DMS79 (cell line): ENCODE results near the gene GAA.

Source experiments
- DNase-seq: peaks from one replicate; lab custom pipeline; 2025; lab: John Stamatoyannopoulos, UW

GAA gene

DNA sequence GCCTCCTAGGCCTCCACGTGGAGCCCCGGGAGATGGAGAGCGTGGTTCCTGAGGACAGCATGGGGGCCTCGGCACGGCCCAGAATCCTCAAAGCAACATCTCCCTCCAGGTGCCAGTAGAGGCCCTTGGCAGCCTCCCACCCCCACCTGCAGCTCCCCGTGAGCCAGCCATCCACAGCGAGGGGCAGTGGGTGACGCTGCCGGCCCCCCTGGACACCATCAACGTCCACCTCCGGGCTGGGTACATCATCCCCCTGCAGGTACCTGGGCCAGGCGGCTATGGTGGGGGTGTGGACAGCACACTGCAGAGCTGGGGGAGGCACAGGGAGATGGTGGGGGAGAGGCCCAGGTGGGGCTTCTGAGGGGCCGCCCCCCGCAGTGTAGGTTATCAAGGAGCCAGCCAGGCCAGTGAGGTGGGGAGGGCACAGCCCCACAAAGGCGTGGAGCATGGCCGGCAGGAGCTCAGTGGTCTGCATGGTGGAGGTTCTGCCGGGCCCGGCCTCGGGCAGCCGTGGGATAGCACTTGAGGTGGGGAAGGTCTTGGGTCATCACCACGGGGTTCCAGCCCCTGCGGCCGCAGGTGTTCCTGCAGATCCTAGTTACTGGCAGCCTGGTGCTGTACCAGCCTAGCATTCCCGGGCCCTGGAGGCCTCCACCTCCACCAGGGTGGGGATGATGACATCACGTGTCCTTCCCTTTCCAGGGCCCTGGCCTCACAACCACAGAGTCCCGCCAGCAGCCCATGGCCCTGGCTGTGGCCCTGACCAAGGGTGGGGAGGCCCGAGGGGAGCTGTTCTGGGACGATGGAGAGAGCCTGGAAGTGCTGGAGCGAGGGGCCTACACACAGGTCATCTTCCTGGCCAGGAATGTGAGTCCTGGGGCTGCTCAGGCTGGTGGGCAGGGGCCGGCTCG, 16.4 kb downstream of the GAA start:
- DNase-seq: no peak

DNA sequence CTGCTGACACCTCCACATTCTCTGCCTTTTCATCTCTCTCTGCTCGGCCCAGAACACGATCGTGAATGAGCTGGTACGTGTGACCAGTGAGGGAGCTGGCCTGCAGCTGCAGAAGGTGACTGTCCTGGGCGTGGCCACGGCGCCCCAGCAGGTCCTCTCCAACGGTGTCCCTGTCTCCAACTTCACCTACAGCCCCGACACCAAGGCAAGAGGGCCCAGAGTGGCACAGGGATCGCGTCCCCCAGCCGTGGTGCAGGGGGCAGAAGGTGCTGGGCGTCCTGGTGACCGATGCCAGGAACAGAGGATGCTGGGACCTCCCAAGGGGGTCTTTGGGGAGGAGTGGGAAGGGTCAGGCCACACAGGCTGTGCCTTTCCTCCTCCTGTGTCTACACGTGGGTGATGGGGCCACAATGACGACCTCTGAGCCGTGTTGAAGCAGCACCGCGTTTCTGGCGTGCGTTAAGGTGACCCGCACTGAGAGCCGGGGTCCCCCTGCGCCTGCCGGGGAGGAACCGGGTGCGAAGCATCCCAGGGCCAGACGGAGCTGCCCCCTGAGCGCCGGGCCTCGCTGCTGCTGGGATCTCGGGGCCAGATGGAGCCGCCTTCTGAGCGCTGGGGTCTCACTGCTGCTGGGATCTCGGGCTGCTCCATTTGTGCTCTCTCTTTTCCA, 17.4 kb downstream of the GAA start:
- DNase-seq: no peak

DNA sequence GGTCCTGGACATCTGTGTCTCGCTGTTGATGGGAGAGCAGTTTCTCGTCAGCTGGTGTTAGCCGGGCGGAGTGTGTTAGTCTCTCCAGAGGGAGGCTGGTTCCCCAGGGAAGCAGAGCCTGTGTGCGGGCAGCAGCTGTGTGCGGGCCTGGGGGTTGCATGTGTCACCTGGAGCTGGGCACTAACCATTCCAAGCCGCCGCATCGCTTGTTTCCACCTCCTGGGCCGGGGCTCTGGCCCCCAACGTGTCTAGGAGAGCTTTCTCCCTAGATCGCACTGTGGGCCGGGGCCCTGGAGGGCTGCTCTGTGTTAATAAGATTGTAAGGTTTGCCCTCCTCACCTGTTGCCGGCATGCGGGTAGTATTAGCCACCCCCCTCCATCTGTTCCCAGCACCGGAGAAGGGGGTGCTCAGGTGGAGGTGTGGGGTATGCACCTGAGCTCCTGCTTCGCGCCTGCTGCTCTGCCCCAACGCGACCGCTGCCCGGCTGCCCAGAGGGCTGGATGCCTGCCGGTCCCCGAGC, 17.9 kb downstream of the GAA start:
- no peak for DNase-seq

DNA sequence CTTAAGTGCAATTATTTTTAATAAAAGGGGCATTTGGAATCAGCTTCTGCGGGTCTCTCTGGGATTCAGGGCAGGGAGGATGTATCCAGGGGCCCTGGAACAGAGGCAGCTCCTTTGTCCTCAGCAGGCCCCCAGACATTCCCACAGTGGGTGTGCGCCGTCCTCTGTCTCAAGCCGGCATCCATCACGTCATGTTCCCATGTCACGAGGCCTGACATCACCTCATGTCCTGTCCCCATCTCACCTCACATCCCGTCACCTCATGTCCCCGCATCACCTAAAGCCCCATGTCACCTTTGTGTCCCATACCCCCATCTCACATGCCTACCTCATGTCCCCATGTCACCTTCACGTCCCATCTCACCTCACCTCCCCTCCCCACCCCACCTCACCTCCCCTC, 18.5 kb downstream of the GAA start:
- no peak for DNase-seq

DNA sequence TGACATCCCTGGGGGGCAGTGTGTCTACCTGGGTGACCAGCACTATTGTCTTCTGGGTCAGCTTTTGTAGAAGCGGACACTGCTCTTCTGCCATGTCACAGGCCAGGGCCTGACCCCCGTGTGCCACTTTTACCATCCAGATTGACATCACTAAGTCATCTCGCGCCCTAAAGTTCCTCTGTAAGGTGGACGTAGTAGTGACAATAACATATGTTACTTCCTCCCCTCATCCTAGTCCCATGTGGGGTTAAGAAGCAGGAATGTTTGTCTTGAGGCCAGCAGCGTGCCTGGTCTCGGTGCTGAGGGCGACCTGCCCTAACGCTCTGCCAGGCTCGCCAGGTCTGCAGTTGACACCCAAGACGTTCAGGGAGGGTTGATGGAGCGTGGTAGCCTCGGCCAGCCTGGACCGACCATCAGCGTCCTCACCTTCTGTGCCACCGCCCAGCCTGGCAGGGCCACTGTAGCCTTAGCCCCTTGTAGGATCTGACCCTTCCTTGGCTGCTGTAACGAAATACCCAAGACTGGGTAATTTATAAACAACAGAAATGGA, 20.7 kb downstream of the GAA start:
- no peak for DNase-seq

GRCh38 chr17:80122926-80123505, 21.6 kb downstream of the GAA start:
- no peak for DNase-seq

DNA sequence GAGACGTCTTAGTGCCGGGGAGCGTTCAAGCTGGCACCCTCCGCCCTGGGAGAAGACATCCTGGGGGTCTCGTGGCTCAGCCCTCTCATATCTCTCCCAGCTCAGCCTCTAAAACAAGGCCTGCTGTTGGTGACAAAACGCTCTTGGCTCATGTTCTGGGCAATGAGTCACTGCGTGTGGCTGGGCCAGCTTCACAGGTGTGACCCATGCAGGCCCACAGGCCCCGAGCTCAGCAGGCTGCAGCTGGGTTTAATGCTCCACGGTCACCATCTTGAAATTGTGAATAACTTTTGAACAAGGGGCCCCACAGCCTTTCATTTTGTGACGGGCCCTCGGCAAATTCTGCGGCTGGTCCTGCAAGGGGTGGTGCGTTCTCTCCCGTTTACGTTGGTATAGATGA, 22.4 kb downstream of the GAA start:
- no peak for DNase-seq

- DNase-seq: no peak
Observed at GRCh38 chr17:80124351-80124981, 23.1 kb downstream of the GAA start.

- DNase-seq: no peak
Observed at GRCh38 chr17:80125656-80126448, 24.5 kb downstream of the GAA start.

DNA sequence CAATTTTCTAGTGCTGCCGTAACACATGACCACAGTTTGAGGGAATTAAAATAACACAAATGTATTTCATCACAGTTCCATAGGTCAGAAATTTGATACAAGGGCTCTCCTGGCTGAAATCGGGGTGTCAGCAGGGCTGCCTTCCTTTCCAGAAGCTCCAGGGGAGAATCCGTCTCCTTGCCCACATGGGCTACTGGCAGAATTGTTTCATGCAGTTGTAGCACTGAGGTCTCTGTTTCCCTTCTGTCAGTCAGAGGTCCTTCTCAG, 25.0 kb downstream of the GAA start:
- DNase-seq: no peak

- DNase-seq: no peak
Observed at GRCh38 chr17:80129006-80129565, 27.7 kb downstream of the GAA start.

- DNase-seq: no peak
Observed at GRCh38 chr17:80130992-80131391, 29.6 kb downstream of the GAA start.

- no peak for DNase-seq
Observed at GRCh38 chr17:80132906-80133625, 31.7 kb downstream of the GAA start.

DNA sequence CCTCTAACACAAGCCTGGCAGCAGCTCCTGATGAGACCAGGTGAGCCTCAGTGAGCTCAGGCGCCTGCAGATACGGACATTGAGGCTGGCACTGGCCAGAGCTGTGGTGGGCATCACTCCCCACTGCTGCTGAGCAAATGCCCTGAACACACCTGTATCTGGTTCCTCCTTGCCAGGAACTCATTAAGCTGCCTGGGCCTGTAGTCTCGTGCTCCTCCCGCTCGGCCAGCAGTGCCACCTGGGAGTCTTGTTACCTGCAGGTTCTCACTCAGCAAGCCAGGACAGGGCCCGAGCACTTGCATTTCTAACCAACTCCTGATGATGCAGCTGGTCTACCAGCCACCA, 32.2 kb downstream of the GAA start:
- DNase-seq: no peak

GRCh38 chr17:80137131-80137530, 35.8 kb downstream of the GAA start:
- no peak for DNase-seq

GRCh38 chr17:80138856-80139426, 37.6 kb downstream of the GAA start:
- no peak for DNase-seq

GRCh38 chr17:80141463-80142165, 40.2 kb downstream of the GAA start:
- DNase-seq: no peak

GRCh38 chr17:80142929-80143328, 41.5 kb downstream of the GAA start:
- DNase-seq: no peak
